Astrocyte (in vitro differentiated cells and primary cell): ENCODE results near the gene F7. TPM values are rescaled to one million over a fixed set of nuclear protein-coding genes. Genes with fewer than 3 reads are reported as not detected.
A peak's percentile ranks its signal among the peaks of the same experiment; 100 is the strongest.

Experiments used
- DNase-seq: peaks from one replicate; pipeline ENCODE4 v3.0.0-alpha.2; 2010; ENCODE audit warnings: low read depth
- FAIRE-seq: peaks from 2 replicates; lab custom pipeline; 2011; peaks lifted over from hg19 to GRCh38; lab: Jason Lieb, UNC
- H2AFZ ChIP-seq: 2 replicates; pipeline ENCODE4 v1.6.0; 2012; ENCODE audit warnings: low read depth, low read length, inconsistent platforms
- H3K27ac ChIP-seq: 2 replicates; pipeline ENCODE4 v1.5.1; 2011; ENCODE audit warnings: low read depth, low read length, inconsistent platforms
- H3K27me3 ChIP-seq: 2 replicates; pipeline ENCODE4 v1.6.0; 2011; ENCODE audit warnings: low read length, inconsistent platforms; ENCODE audit not compliant: insufficient read depth
- H3K36me3 ChIP-seq: 2 replicates; pipeline ENCODE4 v1.5.1; 2011; ENCODE audit warnings: low read length, inconsistent platforms; ENCODE audit not compliant: insufficient read depth
- H3K4me1 ChIP-seq: 2 replicates; pipeline ENCODE4 v1.5.1; 2011; ENCODE audit warnings: low read length, inconsistent platforms; ENCODE audit not compliant: insufficient read depth
- H3K4me2 ChIP-seq: 2 replicates; pipeline ENCODE4 v1.6.0; 2012; ENCODE audit warnings: low read length, inconsistent platforms
- H3K4me3 ChIP-seq: 2 replicates; pipeline ENCODE4 v1.5.1; 2011; ENCODE audit warnings: low read depth, mild to moderate bottlenecking, low read length, inconsistent platforms; ENCODE audit not compliant: insufficient read depth
- H3K79me2 ChIP-seq: 2 replicates; pipeline ENCODE4 v1.6.0; 2012; ENCODE audit warnings: mild to moderate bottlenecking, low read length, inconsistent platforms; ENCODE audit not compliant: insufficient read depth
- H3K9ac ChIP-seq: 2 replicates; pipeline ENCODE4 v1.6.0; 2012; ENCODE audit warnings: mild to moderate bottlenecking, low read length, inconsistent platforms
- H3K9me3 ChIP-seq: 2 replicates; pipeline ENCODE4 v1.5.1; 2012; ENCODE audit warnings: low read depth, mild to moderate bottlenecking, low read length, inconsistent platforms; ENCODE audit not compliant: insufficient read depth
- H4K20me1 ChIP-seq: 2 replicates; pipeline ENCODE4 v1.6.0; 2012; ENCODE audit warnings: low read length, inconsistent platforms; ENCODE audit not compliant: insufficient read depth
- H3K27ac Mint-ChIP-seq: one replicate; pipeline ENCODE4 v1.8.0; 2021; ENCODE audit warnings: mild to moderate bottlenecking, mixed read lengths; ENCODE audit not compliant: unreplicated experiment
- H3K27me3 Mint-ChIP-seq: one replicate; pipeline ENCODE4 v1.8.0; 2021; ENCODE audit warnings: low read depth, mixed read lengths; ENCODE audit not compliant: unreplicated experiment
- H3K36me3 Mint-ChIP-seq: one replicate; pipeline ENCODE4 v1.8.0; 2021; ENCODE audit warnings: low read depth, mixed read lengths; ENCODE audit not compliant: unreplicated experiment
- H3K4me1 Mint-ChIP-seq: one replicate; pipeline ENCODE4 v1.8.0; 2021; ENCODE audit warnings: low read depth, mixed read lengths; ENCODE audit not compliant: unreplicated experiment
- H3K4me3 Mint-ChIP-seq: one replicate; pipeline ENCODE4 v1.8.0; 2021; ENCODE audit warnings: mild to moderate bottlenecking, moderate library complexity, mixed read lengths; ENCODE audit not compliant: unreplicated experiment
- H3K9me3 Mint-ChIP-seq: one replicate; pipeline ENCODE4 v1.8.0; 2021; ENCODE audit warnings: mild to moderate bottlenecking, mixed read lengths; ENCODE audit not compliant: unreplicated experiment
- CTCF ChIP-seq: IDR thresholded peaks from 2 replicates; pipeline ENCODE4 v1.5.1; 2011; ENCODE audit warnings: low read depth, mild to moderate bottlenecking, inconsistent platforms, low read length, moderate library complexity; ENCODE audit not compliant: insufficient read depth
- EZH2 ChIP-seq: IDR thresholded peaks from 2 replicates; pipeline ENCODE4 v1.6.1; 2012; ENCODE audit warnings: mild to moderate bottlenecking, low read length, inconsistent platforms; ENCODE audit not compliant: insufficient read depth
- total RNA-seq: library from RNA; stranded (reverse); gene quantifications from 2 replicates; pipeline ENCODE4 v1.2.1, GENCODE V29; 2021

F7 gene
- total RNA-seq, 1 donor from 2014 or later: not detected

DNA sequence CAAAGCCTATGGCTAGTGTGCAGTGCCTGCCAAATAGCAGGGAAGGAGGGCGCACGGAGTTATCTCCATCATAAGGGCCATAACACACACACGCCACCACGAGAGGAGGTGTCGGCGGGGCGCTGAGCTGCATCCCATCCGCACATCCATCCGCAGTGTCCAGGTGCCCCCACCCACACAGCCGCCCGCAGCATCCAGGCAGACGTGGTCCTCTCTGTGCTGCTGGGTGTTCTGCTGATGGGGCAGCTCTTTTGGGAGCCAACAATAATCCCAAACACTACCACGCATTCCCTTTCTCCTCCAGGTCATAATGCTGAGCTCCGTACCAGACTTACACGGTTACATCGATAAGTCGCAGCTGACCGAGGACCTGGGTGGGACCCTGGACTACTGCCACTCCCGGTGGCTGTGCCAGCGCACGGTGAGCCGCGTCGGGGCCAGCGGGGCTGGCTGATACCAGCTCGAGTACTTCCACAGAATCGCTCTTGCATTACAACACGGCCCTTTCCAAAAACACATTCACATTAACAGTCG lies 41.5 kb upstream of the F7 start:
- TF ChIP-seq CTCF (no peak), EZH2 (no peak)
- Mint-ChIP-seq H3K9me3 (no peaks in the 10 kb centered on the region), H3K27ac (no peak overlapping the region), H3K27me3 (peaks cover 6% of the 10 kb centered on the region), H3K4me3 (no peak overlapping the region), H3K4me1 (peaks cover 6% of the 10 kb centered on the region), H3K36me3 (no peaks in the 10 kb centered on the region)
- Histone ChIP-seq H3K27me3 (no peaks in the 10 kb centered on the region), H3K4me2 (peak overlapping the region; percentile 69), H3K4me1 (peaks cover 3% of the 10 kb centered on the region), H4K20me1 (no peaks in the 10 kb centered on the region), H2AFZ (peak overlapping the region; percentile 29), H3K36me3 (no peaks in the 10 kb centered on the region), H3K9me3 (no peaks in the 10 kb centered on the region), H3K9ac (no peak overlapping the region), H3K4me3 (peak overlapping the region; percentile 28), H3K27ac (no peak overlapping the region), H3K79me2 (no peaks in the 10 kb centered on the region)
- no peak for FAIRE-seq
- no peak for DNase-seq

DNA sequence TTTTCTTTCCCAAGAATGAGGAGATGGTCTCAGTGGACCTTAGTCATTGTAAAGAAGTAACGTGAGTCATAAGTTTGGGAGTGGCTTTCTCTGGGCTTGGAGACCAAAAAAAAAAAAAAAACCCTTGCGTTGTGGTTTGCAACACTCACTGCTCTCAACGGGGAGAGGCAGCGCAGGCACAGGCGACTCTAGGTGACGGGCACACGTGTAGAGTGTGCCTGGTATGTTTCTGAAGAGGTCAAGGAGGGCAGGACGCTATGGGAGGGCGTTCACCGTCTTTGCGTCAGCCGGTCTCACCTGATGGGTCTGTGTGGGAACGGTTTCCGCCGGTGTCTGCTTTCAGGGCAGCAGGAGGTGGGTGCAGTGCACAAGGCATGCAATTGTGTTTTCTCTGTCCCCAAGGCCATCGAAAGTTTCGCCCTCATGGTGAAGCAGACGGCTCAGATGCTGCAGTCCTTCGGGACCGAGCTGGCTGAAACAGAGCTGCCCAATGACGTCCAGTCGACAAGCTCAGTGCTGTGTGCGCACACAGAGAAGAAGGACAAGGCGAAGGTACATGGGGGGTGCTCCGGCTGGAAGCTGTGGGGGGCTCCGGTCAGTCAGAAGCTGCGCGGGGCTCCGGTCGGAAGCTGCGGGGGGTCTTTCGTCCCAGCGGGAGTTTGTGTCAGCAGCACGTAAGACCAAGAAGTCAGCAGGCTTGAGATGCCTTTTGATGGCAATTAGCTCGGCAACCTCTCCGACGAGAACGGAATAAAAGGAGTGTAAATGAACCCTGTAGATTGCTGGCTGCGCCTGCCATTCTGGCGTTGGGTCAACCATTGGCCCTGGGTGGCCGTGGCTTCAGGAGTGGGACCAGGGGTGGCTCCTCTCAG lies 40.8 kb upstream of the F7 start:
- H3K9me3 ChIP-seq: no peaks in the 10 kb centered on the region
- H3K9ac ChIP-seq: peak overlapping the region; percentile 50
- peaks cover 3% of the 10 kb centered on the region for H3K4me1 ChIP-seq
- DNase-seq (peak; percentile 66), FAIRE-seq (no peak)
- H3K79me2 ChIP-seq: no peaks in the 10 kb centered on the region
- H2AFZ ChIP-seq: peak overlapping the region; percentile 52
- peaks cover 6% of the 10 kb centered on the region for H3K4me1 Mint-ChIP-seq
- no peaks in the 10 kb centered on the region for H4K20me1 ChIP-seq
- peaks cover 6% of the 10 kb centered on the region for H3K27me3 Mint-ChIP-seq
- TF ChIP-seq EZH2: no peak
- no peak for TF ChIP-seq CTCF
- H3K36me3 ChIP-seq: no peaks in the 10 kb centered on the region
- peak overlapping the region; percentile 28 for H3K4me3 ChIP-seq
- H3K4me3 Mint-ChIP-seq: no peak overlapping the region
- H3K27me3 ChIP-seq: no peaks in the 10 kb centered on the region
- H3K9me3 Mint-ChIP-seq: no peaks in the 10 kb centered on the region
- H3K4me2 ChIP-seq: peak overlapping the region; percentile 69
- no peaks in the 10 kb centered on the region for H3K36me3 Mint-ChIP-seq
- peak overlapping the region; percentile 11 for H3K27ac ChIP-seq
- H3K27ac Mint-ChIP-seq: no peak overlapping the region
